ENCODE data around the gene FRK.

DNA sequence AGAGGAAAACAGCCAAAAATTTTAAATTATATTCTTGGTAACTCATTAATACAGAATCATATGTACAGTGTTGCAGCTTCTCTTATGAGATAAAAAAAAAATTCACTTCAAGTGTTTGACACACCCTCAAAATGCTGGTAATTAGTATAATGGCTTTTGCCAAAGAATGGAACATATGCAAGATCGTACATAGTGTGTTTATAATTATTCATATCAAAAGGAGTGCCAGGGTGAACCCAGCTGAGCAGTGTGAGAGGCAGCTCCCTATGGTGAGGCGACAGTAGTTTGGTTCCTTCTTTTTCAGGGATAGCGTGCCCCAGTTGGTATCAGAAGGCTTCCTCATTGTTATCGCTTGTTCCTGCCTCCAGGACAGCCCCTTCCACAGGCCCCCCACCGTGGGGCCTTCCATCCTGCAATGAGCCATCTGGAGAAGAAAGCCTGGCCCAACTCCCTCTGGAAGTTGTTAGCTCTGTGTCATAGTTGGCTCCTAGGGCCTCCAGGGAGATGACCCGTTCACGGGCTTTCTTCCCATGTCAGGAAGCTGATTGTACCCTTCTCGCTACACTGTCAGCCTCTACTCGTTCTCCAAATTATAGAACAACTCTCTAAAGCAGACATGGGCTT is 150.7 kb downstream of the FRK start:
- no peak for TF ChIP-seq POLR2A (IDR thresholded peaks at IDR 0.05)
- TF ChIP-seq, protein P1, sequence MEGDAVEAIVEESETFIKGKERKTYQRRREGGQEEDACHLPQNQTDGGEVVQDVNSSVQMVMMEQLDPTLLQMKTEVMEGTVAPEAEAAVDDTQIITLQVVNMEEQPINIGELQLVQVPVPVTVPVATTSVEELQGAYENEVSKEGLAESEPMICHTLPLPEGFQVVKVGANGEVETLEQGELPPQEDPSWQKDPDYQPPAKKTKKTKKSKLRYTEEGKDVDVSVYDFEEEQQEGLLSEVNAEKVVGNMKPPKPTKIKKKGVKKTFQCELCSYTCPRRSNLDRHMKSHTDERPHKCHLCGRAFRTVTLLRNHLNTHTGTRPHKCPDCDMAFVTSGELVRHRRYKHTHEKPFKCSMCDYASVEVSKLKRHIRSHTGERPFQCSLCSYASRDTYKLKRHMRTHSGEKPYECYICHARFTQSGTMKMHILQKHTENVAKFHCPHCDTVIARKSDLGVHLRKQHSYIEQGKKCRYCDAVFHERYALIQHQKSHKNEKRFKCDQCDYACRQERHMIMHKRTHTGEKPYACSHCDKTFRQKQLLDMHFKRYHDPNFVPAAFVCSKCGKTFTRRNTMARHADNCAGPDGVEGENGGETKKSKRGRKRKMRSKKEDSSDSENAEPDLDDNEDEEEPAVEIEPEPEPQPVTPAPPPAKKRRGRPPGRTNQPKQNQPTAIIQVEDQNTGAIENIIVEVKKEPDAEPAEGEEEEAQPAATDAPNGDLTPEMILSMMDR (IDR thresholded peaks at IDR 0.05), result no peak
- no peak for TF ChIP-seq EP300 (IDR thresholded peaks at IDR 0.05)
- TF ChIP-seq POLR2AphosphoS5 (IDR thresholded peaks at IDR 0.05), result no peak

Data from sigmoid colon (tissue), 4 donors.